ENCODE data around the gene SBNO1.
"Not testable (repeated sequence)": the region's sequence is repeated elsewhere in the genome, so short reads cannot be mapped to it uniquely, and the experiment has no call there.

Gene SBNO1

DNA sequence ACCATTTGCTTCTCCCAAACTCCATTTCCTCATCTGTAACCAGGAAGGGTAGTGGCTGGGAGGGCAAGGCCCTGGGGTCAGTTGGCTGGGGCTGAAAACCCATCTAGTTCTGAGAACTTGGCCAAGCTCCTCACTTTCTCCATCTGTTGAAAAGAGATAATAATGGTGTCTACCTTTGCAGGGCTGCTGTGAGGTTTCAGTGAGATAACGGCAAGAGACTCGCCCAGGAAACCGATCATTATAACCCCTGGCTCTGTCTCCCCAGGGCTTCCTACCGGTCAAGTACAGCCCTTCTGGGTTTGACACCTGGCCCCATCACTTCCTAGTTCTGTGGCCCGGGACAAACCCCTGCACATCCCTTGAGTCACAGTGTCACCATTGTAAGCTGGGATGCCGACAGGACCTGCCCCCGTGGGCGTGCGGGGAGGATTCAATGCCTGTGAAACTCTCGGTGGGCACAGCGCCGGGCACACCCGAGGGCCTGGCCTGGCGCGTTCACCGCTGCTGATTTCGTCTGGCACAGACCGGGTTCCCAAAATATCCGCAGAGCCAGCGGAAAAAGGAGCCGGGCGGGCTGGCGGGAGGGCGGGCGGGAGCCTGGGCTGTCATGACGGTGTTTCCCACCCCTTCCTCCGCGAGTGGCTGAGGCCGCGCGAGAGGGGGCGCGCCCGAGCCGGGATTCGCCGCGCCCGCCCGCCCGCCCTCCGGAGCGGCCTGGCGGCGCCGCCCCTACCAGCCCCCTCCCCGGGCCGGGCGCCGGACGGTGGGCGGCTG lies 23.7 kb upstream of the SBNO1 start:
- DNase-seq, result peak; percentile 37

DNA sequence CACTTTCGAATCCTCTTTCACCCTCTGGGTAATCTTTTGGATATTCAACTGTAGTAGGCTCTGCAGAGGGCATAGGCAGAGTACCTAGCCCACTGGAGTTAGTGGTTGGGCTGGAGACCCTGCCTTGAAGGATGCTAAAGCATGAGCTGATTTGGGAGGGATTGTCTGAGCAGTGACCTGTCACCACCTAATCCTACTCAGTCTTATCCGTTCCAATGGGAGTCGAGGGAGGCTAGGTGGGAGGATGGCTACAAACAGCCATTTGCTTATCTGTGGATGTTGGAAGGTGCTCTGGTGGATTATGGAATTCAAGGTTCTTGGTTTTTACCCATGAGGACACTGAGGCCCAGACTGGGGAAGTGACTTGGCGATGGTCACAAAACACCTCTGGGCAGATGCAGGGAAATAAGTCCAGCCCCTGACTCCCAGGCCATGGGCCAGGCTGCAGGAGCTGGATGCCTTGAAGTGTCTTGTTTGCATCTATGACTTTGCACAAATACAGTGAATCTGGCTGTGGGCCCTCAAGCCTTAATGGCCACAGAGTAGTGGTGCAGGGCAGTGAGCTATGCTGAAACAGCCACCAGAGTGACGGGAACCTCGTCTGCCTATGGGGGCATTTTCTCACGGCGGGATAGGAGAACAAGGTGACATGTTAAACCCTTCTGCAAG lies 23.0 kb upstream of the SBNO1 start:
- DNase-seq, result no peak

DNA sequence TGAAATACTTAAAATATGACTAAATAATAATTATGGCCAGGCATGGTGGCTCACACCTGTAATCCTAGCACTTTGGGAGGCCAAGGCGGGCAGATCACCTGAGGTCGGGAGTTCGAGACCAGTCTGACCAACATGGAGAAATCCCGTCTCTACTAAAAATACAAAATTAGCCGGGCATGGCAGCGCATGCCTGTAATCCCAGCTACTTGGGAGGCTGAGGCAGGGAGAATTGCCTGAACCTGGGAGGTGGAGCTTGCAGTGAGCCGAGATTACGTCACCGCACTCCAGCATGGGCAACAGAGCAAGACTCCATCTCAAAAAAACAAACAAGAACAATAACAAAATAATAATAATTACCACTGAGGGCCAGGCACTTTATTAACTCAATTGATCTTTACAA lies 20.9 kb upstream of the SBNO1 start:
- not testable (repeated sequence) for DNase-seq

DNA sequence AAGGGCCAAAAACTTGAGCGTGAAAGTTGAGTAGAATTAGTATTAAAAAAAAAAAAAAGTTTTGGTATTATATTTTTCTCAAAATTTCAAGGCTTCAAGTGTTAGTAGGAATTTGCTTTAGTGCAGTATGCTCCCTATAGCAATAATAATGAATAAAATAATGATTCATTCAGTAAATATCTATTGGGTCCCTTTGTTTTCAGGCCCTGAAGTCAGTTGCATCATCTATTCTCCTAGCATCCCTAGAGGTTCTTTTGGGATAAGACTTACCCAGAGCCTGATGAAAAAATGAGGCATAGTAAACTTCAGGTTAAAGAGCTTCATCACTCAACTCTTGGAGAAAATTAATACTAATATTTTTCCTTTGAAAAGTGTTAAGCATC lies 20.3 kb upstream of the SBNO1 start:
- DNase-seq, result no peak

DNA sequence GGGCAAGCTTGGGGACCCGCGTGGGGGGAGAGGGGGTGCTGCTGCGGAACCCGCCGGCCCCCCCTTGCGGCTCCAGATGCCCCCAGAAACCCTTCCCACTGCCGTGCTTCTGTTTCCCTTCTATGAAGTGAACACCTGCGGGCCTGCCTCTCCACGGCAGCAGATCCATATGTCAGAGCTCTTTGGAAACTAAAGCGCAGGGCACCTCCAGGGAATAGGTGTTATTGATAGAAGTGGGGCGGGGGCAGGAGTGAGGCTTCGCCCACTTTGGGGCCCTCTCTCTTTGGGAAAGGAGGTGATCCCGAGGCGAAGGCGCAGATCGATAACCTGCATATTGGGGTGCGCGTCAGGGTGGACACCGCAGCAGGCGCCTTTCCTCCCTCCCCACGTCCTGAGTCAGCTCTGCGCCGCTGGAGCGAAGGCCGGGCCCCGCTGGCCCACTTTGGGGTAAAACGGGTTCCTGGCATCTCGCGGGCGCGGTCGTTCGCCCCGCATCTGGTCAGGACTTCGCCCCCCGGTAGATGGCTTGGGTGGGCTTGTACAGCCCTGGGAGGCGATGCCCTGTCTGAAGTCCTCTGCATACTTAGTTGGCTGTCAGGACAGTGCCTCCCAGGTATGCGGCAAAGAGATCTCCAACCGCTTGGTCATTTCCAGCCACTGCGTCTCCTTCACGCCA lies 19.8 kb upstream of the SBNO1 start:
- peak; percentile 56 for DNase-seq

DNA sequence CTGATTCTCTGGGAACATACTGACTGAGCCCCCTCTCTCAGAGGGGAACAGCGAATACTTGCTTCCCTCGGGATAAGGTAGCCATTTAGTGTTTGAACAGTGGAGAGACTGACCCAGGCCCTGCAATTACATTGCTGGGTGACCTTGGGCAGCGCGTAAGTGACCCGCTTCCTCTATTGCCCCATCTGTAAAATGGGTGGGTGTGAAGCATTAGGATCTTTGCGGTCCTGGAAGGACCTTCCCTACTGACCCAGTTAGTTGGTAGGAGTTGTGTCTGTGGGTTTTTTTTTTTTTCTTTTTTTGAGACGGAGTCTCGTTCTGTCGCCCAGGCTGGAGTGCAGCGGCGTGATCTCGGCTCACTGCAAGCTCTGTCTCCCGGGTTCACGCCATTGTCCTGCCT lies 18.0 kb upstream of the SBNO1 start:
- DNase-seq, result no peak

DNA sequence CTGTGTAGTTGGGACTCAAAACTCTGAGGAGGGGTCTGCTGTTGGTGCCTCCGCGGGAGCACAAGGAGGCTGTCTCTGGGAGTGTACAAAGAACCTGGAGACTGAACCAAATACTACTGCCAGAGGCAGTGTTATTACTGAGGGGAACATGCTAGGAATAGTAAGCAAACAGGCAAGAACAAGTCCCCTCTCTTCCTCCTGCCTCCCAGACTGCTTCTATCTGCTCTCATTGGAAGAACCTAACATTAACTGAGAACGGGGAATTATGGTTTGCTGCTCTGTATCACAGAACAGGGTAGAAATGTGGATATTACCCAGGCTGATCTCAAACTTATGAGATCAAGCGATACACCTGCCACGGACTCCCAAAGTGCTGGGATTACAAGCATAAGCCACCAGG lies 14.7 kb upstream of the SBNO1 start:
- no peak for DNase-seq

DNA sequence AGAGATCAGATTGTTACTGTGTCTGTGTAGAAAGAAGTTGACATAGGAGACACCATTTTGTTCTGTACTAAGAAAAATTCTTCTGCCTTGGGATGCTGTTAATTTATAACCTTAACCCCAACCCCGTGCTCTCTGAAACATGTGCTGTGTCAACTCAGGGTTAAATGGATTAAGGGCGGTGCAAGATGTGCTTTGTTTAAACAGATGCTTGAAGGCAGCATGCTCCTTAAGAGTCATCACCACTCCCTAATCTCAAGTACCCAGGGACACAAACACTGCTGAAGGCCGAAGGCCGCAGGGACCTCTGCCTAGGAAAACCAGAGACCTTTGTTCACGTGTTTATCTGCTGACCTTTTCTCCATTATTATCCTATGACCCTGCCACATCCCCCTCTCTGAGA lies 7.8 kb upstream of the SBNO1 start:
- not testable (repeated sequence) for DNase-seq

DNA sequence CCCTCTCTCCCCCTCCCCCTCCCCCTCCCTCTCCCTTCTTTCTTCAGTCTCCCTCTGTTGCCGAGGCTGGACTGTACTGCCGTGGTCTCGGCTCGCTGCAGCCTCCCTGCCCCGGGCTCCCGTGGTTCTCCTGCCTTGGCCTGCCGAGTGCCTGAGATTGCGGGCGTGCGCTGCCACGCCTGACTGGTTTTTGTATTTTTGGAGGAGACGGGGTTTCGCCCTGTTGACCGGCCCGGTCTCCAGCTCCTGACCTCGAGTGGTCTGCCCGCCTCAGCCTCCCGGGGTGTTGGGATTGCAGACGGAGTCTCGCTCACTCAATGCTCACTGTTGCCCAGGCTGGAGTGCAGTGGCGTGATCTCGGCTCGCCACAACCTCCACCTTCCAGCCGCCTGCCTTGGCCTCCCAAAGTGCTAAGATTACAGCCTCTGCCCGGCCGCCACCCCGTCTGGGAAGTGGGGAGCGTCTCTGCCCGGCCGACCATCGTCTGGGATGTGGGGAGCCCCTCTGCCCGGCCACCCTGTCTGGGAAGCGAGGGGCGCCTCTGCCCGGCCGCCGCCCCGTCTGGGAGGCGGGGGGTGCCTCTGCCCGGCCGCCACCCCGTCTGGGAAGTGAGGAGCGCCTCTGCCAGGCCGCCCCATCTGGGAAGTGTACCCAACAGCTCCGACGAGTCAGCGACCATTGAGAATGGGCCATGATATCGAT lies 7.2 kb upstream of the SBNO1 start:
- not testable (repeated sequence) for DNase-seq

DNA sequence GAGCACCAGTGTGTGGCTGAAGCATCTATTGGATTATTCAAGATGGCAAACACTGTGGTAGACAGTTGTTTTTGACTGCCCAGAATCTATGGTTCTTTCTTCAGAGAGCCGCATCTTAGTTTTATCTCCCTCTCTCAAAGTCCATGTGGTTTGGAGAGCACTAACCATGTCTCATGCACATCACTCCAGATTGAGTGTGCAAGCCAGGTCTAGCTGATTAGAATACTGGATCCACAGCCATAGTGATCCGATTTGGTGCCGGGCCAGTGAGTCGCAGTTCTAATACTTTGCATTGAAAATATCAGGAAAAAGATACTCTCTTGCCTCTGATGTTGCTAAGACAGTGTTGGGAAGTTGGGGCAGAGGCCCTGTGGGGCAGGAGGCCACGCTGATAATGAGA lies 4.6 kb upstream of the SBNO1 start:
- DNase-seq, result no peak

DNA sequence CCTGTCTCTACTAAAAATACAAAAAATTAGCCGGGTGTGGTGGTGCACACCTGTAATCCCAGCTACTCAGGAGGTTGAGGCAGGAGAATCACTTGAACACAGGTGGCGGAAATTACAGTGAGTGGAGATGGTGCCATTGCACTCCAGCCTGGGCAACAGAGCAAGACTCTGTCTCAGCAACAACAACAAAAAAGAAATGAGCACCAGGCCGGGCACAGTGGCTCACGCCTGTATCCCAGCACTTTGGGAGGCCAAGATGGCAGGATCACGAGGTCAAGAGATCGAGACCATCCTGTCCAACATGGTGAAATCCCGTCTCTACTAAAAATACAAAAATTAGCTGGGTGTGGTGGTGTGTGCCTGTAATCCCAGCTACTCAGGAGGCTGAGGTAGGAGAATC lies 3.8 kb upstream of the SBNO1 start:
- not testable (repeated sequence) for DNase-seq

DNA sequence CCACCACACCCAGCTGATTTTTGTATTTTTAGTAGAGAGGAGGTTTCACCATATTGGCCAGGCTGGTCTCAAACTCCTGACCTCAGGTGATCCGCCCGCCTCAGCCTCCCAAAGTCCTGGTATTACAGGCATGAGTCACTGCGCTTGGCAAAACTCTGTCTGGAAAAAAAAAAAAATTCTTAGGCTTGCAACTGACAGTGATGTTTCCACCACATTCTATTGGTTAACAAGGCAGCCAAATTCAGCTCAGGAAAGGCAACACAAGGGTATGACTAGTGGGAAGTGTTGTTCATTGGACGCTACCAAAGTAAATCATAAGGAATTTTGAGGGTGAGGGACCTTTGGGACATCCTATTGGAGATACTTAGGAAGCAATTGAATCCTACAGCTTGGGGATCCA lies 2.9 kb upstream of the SBNO1 start:
- DNase-seq, result no peak

DNA sequence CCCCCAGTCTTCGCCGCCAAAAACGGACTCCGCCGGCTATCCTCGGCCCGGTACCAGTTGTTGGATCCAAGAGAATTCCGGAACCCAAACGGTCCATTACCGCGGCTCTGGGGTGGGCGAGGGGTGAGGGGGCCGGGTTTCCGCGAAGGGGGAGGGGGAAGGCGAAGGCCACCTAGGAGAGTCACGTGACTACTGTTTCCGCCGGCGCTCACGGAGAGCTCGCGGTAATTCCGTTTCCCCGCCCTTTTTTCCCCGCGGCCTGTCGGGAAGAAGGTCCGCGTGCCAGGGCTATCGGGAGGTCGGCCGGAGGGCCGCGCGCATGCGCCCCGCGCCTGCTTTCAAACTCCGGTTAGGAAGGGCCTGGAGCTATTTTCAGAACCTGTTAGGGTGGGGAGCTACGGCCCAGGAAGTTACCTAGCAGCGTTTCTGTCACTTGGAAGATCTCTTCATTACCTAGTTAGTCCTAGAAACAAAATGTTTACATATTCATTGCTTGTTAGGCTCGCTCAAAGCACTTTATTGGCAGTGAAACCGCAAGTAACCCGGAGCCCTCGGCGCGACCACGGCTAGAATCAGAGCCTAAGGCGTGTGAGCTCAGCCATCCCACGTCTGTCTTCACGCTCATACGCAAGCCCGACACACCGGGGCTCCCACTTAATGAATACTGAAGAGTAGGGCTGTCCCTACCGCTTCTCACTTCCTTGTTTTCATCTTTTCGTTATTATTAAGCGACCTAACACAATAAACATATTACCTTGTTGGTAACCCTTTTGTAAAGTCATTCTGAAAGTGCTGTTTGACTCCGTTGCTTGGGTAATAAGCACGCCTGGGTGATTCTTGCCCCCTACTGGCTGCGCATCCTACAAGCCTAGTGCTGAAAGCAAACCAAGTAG lies 624 bp upstream of the SBNO1 start:
- peak; percentile 99 for DNase-seq

DNA sequence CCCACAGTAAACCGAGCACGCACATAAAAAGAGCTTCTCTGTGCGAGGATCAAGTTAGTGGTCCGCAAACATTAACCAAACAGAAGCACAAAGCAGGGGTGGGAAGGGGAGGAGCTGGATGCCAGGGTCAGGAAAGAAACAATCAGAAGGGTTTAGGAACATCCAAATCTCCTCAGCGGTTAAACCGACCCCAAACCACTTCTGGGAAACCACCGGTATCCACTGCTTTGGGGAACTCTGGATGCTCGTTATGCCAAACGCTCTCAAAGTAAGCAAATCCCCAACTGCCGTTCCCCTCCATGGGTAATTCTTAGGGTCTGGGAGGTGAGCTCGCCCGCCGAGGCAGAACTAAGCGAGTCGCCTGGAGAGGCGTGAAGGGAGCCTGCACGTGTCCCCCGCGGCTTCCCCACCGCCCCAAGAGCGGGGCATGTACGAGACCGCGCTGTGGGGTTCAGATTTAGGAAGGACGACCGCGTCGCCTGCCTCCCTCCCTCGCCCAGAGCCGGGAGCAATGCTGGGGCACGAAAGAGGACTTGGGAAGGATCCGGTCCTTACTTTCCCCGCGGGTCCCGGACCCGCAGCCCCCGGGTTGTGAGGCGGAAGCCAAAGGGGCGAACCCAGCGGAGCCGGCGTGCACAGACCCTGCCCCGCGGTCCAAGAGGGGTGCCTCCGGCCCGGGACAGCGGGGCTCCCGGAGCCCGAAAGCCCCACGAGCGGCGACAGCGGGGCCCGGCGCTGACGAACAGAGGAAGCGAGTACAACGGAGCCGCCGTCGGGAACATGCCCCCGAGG lies 711 bp downstream of the SBNO1 start:
- DNase-seq, result no peak

DNA sequence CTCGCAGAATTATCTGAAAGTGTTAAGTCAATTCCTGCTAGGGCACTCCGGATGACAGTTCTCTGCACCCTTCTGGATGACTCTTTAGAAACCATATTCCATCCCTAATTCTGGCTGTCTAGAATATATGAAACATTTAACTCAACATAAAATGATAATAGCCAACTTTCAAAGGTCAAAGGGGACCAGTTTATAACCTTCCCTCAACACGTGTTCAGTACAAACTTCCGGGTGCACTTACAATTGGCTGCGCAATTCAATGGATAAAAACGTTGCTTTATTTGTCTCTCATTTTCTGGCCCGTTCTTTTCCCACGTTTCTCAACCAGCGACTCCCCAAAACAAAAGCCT lies 1.3 kb downstream of the SBNO1 start:
- DNase-seq, result no peak

DNA sequence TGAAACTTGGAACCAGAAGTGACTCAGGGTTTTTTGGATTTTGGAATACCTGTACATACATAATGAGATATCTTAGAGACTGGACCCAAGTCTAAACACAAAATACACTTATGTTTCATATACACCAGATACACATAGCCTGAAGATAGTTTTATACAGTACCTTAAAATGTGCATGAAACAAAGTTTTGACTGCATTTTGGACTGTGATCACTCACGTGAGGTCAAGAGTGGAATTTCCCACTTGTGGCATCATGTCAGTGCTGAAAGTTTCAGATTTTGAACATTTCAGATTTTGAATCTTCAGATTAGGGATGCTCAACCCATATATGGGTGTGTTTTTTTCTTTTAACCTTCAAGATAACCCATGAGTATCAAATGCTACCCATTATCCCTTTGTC lies 6.6 kb downstream of the SBNO1 start:
- DNase-seq, result no peak

DNA sequence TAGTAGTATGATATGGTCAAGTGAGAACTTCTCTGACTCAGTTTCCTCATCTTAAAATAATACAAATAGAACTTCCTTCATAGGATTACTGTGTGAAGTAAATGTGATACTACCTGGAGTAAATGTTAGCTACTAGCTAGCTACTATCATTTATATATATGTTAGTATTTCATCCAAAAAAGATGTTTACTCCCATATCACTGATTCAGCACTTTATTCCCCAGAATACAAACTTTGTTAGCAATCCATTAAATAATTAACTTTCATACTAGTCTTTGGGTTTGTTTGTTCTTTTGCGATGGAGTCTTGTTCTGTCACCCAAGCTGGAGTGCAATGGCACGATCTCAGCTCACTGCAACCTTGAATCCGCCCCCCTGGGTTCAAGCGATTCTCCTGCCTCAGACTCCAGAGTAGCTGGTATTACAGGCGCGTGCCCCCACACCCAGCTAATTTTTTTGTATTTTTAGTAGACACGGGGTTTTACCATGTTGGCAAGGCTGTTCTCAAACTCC lies 8.4 kb downstream of the SBNO1 start:
- DNase-seq, result no peak

DNA sequence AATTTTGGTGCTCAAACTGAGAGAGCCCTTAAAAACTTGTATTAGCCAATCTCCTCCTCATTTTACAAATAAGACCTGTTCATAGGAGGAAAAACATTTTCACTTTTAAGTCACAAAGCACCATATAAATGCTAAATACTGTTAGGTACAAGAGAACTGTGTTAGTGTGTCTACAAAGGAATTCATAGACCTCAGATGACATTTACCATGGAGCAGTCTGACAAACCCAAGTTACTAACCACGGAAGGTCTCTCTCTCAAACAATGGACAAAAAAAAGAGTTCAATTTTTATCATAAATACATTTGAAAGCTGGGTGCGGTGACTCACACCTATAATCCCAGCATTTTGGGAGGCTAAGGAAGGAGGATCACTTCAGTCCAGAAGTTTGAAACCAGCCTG lies 10.0 kb downstream of the SBNO1 start:
- no peak for DNase-seq

DNA sequence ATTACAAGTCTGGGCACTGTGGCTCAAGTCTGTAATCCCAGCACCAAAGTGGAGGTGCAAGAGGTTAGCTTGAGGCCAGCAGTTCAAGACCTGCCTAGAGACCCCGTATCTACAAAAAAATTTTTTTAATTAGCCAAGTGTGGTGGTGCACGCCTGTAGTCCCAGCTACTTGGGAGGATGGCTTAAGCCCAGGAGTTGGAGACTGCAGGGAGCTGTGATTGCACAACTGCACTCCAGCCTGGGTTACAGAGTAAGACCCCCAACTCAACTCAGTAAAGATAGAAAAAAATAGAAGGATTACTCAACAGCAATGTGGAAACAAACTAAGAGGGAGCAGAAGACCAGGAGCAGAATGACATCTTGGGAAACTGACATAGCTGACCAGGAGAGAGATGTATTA lies 13.3 kb downstream of the SBNO1 start:
- DNase-seq, result no peak

DNA sequence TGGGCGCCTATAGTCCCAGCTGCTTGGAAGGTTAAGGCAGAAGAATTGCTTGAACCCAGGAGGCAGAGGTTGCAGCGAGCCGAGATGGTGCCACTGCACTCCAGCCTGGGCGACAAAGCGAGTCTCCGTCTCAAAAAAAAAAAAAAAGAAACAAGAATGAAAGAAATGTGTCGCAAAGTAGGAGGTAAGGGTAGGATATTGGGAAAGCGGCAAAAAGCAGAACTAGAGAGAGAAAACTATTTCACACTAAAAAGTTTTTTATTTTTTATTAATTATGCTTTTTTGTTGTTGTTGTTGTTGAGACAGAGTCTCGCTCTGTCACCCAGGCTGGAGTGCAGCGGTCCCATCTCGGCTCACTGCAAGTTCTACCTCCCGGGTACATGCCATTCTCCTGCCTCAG lies 17.7 kb downstream of the SBNO1 start:
- no peak for DNase-seq

DNA sequence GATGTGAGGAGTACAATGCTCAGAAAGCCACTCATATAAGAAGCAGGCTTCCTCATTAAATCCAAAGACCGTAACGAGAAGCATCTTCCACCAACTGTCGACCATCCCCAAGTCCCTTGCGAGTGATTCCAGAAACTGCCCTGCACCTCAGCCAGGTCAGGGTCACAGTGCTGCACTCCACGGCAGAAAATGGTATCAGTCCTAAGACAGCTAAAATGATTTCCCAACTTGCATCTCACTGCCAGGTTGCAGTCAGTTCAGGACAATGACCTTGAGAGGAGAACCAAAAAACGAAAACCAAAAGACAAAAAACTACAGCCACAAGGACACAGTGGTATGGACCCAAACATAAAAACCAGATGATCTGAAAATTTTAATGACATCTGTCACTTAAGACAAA lies 20.6 kb downstream of the SBNO1 start:
- no peak for DNase-seq

DNA sequence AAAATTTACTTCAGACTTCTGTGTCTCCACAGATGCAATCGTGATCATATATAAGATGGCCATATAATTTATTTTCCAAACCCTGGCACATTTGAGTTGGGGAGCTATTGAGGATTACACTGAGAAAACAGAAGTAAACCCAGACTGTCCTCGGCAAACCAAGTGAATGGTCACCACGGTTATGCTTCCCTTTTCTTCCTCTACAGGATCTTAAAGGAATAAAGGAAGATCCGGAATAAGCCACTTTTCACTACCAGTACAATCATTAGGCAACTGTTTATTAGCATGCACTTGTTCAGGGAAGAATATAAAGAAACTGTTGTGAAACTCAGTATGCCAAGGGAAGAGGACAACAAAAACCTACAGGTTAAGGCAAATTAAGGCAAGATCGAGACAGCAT lies 27.6 kb downstream of the SBNO1 start:
- no peak for DNase-seq
